ENCODE measurements around the gene QSER1. TPM values are rescaled to one million over a fixed set of nuclear protein-coding genes. Genes with fewer than 3 reads are reported as not detected.

Gene QSER1
- total and polyA plus RNA-seq, 2 donors (not counting 1 experiment from before 2014, with no cell fraction given): 9.6 to 17.2 TPM

- Histone ChIP-seq H3K4me2 (ENCODE audit: extremely low read depth, insufficient read depth, low read length) (no peak overlapping the region), H3K4me3 (replicated peaks in 1 of 4; ENCODE audit: control extremely low read depth in 1 of 4, insufficient read depth in 1 of 4, low read depth in 3 of 4, low read length in 4 of 4) (no peak overlapping the region), H3K4me1 (ENCODE audit: control insufficient read depth, extremely low read depth, insufficient read depth, low read length) (no peaks in the 10 kb centered on the region), H3K9me3 (ENCODE audit: control insufficient read depth, insufficient read depth, low read depth, low read length) (no peaks in the 10 kb centered on the region), H3K27ac (ENCODE audit: insufficient read depth, low read length) (no peak overlapping the region), H3K9ac (ENCODE audit: insufficient read depth, low read length) (no peak overlapping the region), H3K36me3 (ENCODE audit: control insufficient read depth, insufficient read depth, low read length) (no peaks in the 10 kb centered on the region), H4K20me1 (ENCODE audit: control insufficient read depth, extremely low read depth, insufficient read depth, low read length) (no peaks in the 10 kb centered on the region), H3K79me2 (ENCODE audit: control insufficient read depth, insufficient read depth, low read length) (no peaks in the 10 kb centered on the region), H3K27me3 (ENCODE audit: control insufficient read depth, insufficient read depth, low read length) (peaks cover 3% of the 10 kb centered on the region), H2AFZ (ENCODE audit: low read length) (no peak overlapping the region)
- TF ChIP-seq EZH2 (IDR thresholded peaks at IDR 0.05; ENCODE audit: low read length, missing control alignments): no peak
- no peak for TF ChIP-seq CTCF (conservative IDR thresholded peaks at IDR 0.05 in 1 of 2, IDR thresholded peaks at IDR 0.05 in 1 of 2; ENCODE audit: low read depth in 1 of 2, low read length in 2 of 2)
- DNase-seq (ENCODE audit: low read depth in 2 of 2): no peak
These were observed 37.0 kb upstream of the QSER1 start for GRCh38 chr11:32855601-32856000.

GRCh38 chr11:32858731-32859130, 33.9 kb upstream of the QSER1 start:
- Histone ChIP-seq H4K20me1 (ENCODE audit: control insufficient read depth, extremely low read depth, insufficient read depth, low read length) (no peaks in the 10 kb centered on the region), H3K4me1 (ENCODE audit: control insufficient read depth, extremely low read depth, insufficient read depth, low read length) (no peaks in the 10 kb centered on the region)

GRCh38 chr11:32861850-32862577, 30.6 kb upstream of the QSER1 start:
- H3K27ac ChIP-seq (ENCODE audit: insufficient read depth, low read length): no peak overlapping the region
- H4K20me1 ChIP-seq (ENCODE audit: control insufficient read depth, extremely low read depth, insufficient read depth, low read length): no peaks in the 10 kb centered on the region
- H3K79me2 ChIP-seq (ENCODE audit: control insufficient read depth, insufficient read depth, low read length): no peaks in the 10 kb centered on the region

More at GRCh38 chr11:32858731-32859130, 33.9 kb upstream of the QSER1 start:
- H3K4me3 ChIP-seq (replicated peaks in 1 of 4; ENCODE audit: control extremely low read depth in 1 of 4, insufficient read depth in 1 of 4, low read depth in 3 of 4, low read length in 4 of 4): no peak overlapping the region
- H3K79me2 ChIP-seq (ENCODE audit: control insufficient read depth, insufficient read depth, low read length): no peaks in the 10 kb centered on the region
- DNase-seq (ENCODE audit: low read depth in 2 of 2): no peak
- H3K27me3 ChIP-seq (ENCODE audit: control insufficient read depth, insufficient read depth, low read length): peaks cover 3% of the 10 kb centered on the region
- no peak overlapping the region for H3K27ac ChIP-seq (ENCODE audit: insufficient read depth, low read length)
- no peaks in the 10 kb centered on the region for H3K9me3 ChIP-seq (ENCODE audit: control insufficient read depth, insufficient read depth, low read depth, low read length)
- no peak overlapping the region for H3K9ac ChIP-seq (ENCODE audit: insufficient read depth, low read length)
- H3K4me2 ChIP-seq (ENCODE audit: extremely low read depth, insufficient read depth, low read length): no peak overlapping the region
- no peaks in the 10 kb centered on the region for H3K36me3 ChIP-seq (ENCODE audit: control insufficient read depth, insufficient read depth, low read length)
- H2AFZ ChIP-seq (ENCODE audit: low read length): no peak overlapping the region
- TF ChIP-seq CTCF (conservative IDR thresholded peaks at IDR 0.05 in 1 of 2, IDR thresholded peaks at IDR 0.05 in 1 of 2; ENCODE audit: low read depth in 1 of 2, low read length in 2 of 2) (peak in 1 of 2 donors; percentile 6), EZH2 (IDR thresholded peaks at IDR 0.05; ENCODE audit: low read length, missing control alignments) (no peak)

More at GRCh38 chr11:32861850-32862577, 30.6 kb upstream of the QSER1 start:
- Histone ChIP-seq H3K4me2 (ENCODE audit: extremely low read depth, insufficient read depth, low read length) (no peak overlapping the region), H3K27me3 (ENCODE audit: control insufficient read depth, insufficient read depth, low read length) (peaks cover 3% of the 10 kb centered on the region), H3K9me3 (ENCODE audit: control insufficient read depth, insufficient read depth, low read depth, low read length) (no peaks in the 10 kb centered on the region), H3K4me3 (replicated peaks in 1 of 4; ENCODE audit: control extremely low read depth in 1 of 4, insufficient read depth in 1 of 4, low read depth in 3 of 4, low read length in 4 of 4) (no peak overlapping the region), H3K4me1 (ENCODE audit: control insufficient read depth, extremely low read depth, insufficient read depth, low read length) (no peaks in the 10 kb centered on the region), H2AFZ (ENCODE audit: low read length) (no peak overlapping the region), H3K9ac (ENCODE audit: insufficient read depth, low read length) (no peak overlapping the region), H3K36me3 (ENCODE audit: control insufficient read depth, insufficient read depth, low read length) (no peaks in the 10 kb centered on the region)
- DNase-seq (ENCODE audit: low read depth in 2 of 2): no peak
- no peak for TF ChIP-seq CTCF (conservative IDR thresholded peaks at IDR 0.05 in 1 of 2, IDR thresholded peaks at IDR 0.05 in 1 of 2; ENCODE audit: low read depth in 1 of 2, low read length in 2 of 2)
- no peak for TF ChIP-seq EZH2 (IDR thresholded peaks at IDR 0.05; ENCODE audit: low read length, missing control alignments)
